Measurements from ENCODE around the gene RBMXL3. TPM values are rescaled to one million over a fixed set of nuclear protein-coding genes. Genes with fewer than 3 reads are reported as not detected.

Gene RBMXL3
- total RNA-seq, 1 experiment from 2014 or later = not detected

DNA sequence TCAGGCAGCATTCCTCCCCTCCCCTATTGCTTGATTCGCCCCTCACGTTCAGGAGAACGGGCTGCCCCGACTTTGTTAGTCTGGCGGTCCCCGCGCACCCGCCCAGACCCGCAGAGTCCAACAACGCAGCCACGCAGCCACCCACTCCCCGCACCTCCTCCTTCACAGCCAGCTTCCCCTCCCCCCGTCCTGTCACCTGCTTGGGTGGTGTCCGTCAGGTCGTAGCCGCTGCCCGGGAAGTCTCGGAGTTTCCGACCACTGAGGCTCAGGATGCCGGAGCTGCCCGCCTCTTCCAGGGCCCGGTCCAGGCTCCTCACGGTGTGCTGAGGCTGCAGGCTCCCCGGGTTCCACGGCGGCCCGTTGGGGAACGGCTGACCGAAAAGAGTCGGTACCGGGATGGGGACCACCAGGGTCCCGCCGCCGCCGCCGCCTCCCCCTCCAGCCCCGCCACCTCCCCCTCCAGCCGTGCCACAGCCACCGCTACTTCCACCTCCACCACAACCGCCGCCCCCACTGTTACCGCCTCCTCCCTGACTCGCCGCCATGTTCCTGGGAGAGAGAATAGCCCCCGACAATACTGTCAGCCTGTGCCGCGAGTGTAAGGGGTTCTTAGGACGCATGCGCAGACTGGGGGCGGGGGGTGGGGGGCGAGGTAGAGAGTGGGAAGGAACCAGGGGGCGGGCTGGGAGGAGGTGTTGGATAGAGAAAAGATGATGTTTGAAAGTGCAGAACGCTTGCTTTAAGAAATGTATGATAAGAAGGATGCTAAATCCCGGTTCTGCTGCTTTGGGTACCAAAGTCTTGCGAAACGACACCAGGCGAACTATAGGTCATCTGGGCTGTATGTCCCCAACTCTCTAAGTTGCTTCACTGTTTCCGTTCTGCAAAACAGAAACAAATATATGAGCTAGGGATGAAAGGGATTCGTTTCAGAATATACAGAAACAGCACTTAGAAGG lies 44.6 kb downstream of the RBMXL3 start, which contains the start of gene LRCH2:
Gene LRCH2 (minus strand): TSS at position 600 of the 959 bp plus-strand sequence. CDS start 55 bp downstream, at position 545.
- DNase-seq (ENCODE audit: extremely low read depth, low read depth) = no peak

DNA sequence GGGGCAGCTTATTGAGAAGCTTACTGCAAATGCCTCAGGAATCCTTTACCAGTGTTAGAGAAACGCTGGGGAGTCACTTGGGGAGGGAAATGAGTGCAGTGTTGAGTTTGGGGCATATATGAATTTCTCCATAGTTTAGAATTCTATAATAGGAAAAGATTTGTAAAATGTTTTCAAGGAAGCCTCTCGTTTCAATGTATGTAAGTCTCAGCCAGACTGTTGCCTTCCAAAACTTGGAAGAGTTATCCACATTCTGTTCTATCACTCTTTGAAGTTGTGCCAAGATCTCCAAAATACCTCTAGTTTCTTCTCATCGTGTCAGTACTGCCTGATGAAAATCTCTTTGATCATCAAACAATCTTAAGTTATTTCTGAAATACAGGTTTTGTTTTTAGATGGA lies 45.3 kb downstream of the RBMXL3 start:
- DNase-seq (ENCODE audit: extremely low read depth, low read depth) = no peak

GRCh38 chrX:115236560-115236959 lies 47.4 kb downstream of the RBMXL3 start:
- DNase-seq (ENCODE audit: extremely low read depth, low read depth) = no peak

GRCh38 chrX:115237056-115237455 lies 47.8 kb downstream of the RBMXL3 start:
- no peak for DNase-seq (ENCODE audit: extremely low read depth, low read depth)

Other genes starting within 250 kb of the RBMXL3 start
- 24.2 and 24.5 TPM in 2 replicates for gene IL13RA2, start 171.8 kb upstream of the RBMXL3 start, total RNA-seq (2014; rRNA removed; shearing (Covaris generic))
- 0.06 and 0.07 TPM in 2 replicates for gene LRCH2, start 44.7 kb downstream of the RBMXL3 start, total RNA-seq (2014; rRNA removed; shearing (Covaris generic))
- gene LUZP4, start 100.3 kb downstream of the RBMXL3 start, total RNA-seq (2014; rRNA removed; shearing (Covaris generic)) = not detected in 2 replicates

Data from NCI-H460 (cell line).